ENCODE measurements around the gene HNRNPA2B1.

- TF ChIP-seq CTCF (IDR thresholded peaks at IDR 0.05) = no peak
- no peak for TF ChIP-seq EZH2 (IDR thresholded peaks at IDR 0.05; ENCODE audit: borderline replicate concordance, insufficient read depth, low read depth, low read length, poor library complexity, severe bottlenecking)
Measured at GRCh38 chr7:26188206-26188956, 12.2 kb downstream of the HNRNPA2B1 start.

Data from B cell (primary cell).